HEK293T (cell line): ENCODE results near the gene WWOX.

Experiments used
- CTCF ChIA-PET: fragments of 350-600 bp; formaldehyde crosslinking; extraction: SDS; loops from one replicate; lab custom pipeline; 2021; ENCODE audit warnings: antibody characterized with exemption, inconsistent platforms; lab: Yijun Ruan, JAX
- POLR2A ChIA-PET: fragments of 350-600 bp; formaldehyde crosslinking; extraction: SDS; loops from one replicate; lab custom pipeline; 2020; ENCODE audit warnings: antibody characterized with exemption, inconsistent platforms; lab: Yijun Ruan, JAX
- DNase-seq: peaks from one replicate; pipeline ENCODE4 v3.0.0; 2012; ENCODE audit warnings: mixed read lengths; ENCODE audit errors: extremely low spot score
- ARNT ChIP-seq: fragments of 450-650 bp; IDR thresholded peaks from 2 replicates; pipeline ENCODE4 v1.6.1; 2017; ENCODE audit warnings: mild to moderate bottlenecking
- BHLHE40 ChIP-seq: fragments of 450-650 bp; IDR thresholded peaks from 2 replicates; pipeline ENCODE4 v1.6.1; 2016; ENCODE audit warnings: mild to moderate bottlenecking, moderate library complexity, borderline replicate concordance
- CTBP1 ChIP-seq: fragments of 450-650 bp; IDR thresholded peaks from 2 replicates; pipeline ENCODE4 v1.6.1; 2016; ENCODE audit warnings: borderline replicate concordance
- ELF4 ChIP-seq: fragments of 450-650 bp; IDR thresholded peaks from 2 replicates; pipeline ENCODE4 v1.6.1; 2017; ENCODE audit warnings: antibody characterized with exemption
- FOXA1 ChIP-seq: fragments of 450-650 bp; IDR thresholded peaks from 2 replicates; pipeline ENCODE4 v1.6.1; 2016; ENCODE audit warnings: mild to moderate bottlenecking
- FOXK2 ChIP-seq: fragments of 450-650 bp; IDR thresholded peaks from 2 replicates; pipeline ENCODE4 v1.6.1; 2016; ENCODE audit warnings: mild to moderate bottlenecking
- FOXM1 ChIP-seq: fragments of 450-650 bp; IDR thresholded peaks from 2 replicates; pipeline ENCODE4 v1.6.1; 2017; ENCODE audit warnings: mild to moderate bottlenecking, borderline replicate concordance
- HDGF ChIP-seq: fragments of 450-650 bp; IDR thresholded peaks from 2 replicates; pipeline ENCODE4 v1.6.1; 2017; ENCODE audit warnings: antibody characterized with exemption, borderline replicate concordance
- L3MBTL2 ChIP-seq: fragments of 450-650 bp; conservative IDR thresholded peaks from 2 replicates; pipeline ENCODE4 v1.6.1; 2016; ENCODE audit warnings: mild to moderate bottlenecking
- LEF1 ChIP-seq: fragments of 450-650 bp; IDR thresholded peaks from 2 replicates; pipeline ENCODE4 v1.6.1; 2017; ENCODE audit warnings: mild to moderate bottlenecking, borderline replicate concordance
- NFRKB ChIP-seq: fragments of 450-650 bp; IDR thresholded peaks from 2 replicates; pipeline ENCODE4 v1.6.1; 2016; ENCODE audit warnings: mild to moderate bottlenecking, moderate library complexity
- SP1 ChIP-seq: fragments of 450-650 bp; IDR thresholded peaks from 2 replicates; pipeline ENCODE4 v1.6.1; 2017
- SUZ12 ChIP-seq: fragments of 450-650 bp; IDR thresholded peaks from 2 replicates; pipeline ENCODE4 v1.6.1; 2016; ENCODE audit warnings: mild to moderate bottlenecking
- TARDBP ChIP-seq: fragments of 450-650 bp; IDR thresholded peaks from 2 replicates; pipeline ENCODE4 v1.6.1; 2016
- ZNF384 ChIP-seq: fragments of 450-650 bp; IDR thresholded peaks from 2 replicates; pipeline ENCODE4 v1.6.1; 2016
- TF ChIP-seq, protein P1 (sequence below): fragments of 450-650 bp; IDR thresholded peaks from 2 replicates; pipeline ENCODE4 v1.6.1; 2016

The WWOX gene

DNA sequence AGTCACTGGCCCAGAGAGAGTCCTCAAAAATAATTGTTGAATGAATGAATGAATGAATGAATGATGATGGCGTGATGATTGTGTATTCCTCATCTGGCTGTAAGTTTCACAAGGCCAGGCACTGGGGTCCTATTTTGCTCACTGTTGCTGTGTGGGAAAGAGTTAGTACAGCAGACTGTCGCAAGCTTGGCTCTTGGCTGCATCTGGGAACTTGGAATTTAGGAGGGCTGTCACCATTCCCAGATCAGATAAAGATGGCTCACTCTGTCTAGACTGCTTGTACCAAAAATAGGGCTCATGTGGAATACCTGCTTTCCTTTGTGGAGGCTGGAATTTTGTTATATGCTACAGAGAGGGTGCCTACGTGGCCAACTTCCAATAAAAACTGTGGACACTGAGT lies 530.6 kb downstream of the WWOX start:
- DNase-seq: no peak
- POLR2A ChIA-PET: no interaction called here
- TF ChIP-seq SP1 (no peak), TARDBP (no peak), L3MBTL2 (no peak)
- CTCF ChIA-PET: no interaction called here

DNA sequence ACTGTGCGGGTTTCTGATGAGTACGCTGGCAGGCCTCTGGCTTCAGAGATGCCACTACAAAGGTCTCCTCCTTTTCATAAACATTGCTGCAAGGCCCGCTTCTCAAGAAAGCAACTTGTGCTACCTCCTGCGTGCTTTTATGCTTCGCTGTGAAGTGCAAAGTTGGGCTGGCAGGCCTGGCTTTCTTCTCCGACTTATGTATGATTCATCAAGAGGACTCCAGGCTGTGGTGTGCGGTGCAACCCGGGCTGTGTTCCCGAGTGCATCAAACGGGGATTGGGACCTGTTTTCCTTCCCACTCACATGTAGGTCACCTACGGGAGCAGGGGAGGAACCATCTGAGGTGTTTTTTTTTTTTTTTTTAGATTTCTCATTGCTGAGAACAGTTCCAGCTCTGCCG lies 534.1 kb downstream of the WWOX start:
- ChIA-PET POLR2A (no interaction called here), CTCF (no interaction called here)
- DNase-seq: no peak
- TF ChIP-seq FOXK2 (no peak), LEF1 (no peak), CTBP1 (no peak), HDGF (no peak), SP1 (no peak), ELF4 (no peak), FOXM1 (no peak), ARNT (no peak), L3MBTL2 (no peak), TARDBP (no peak), SUZ12 (no peak), ZNF384 (no peak), BHLHE40 (no peak), NFRKB (no peak), FOXA1 (no peak)
- TF ChIP-seq, protein P1, sequence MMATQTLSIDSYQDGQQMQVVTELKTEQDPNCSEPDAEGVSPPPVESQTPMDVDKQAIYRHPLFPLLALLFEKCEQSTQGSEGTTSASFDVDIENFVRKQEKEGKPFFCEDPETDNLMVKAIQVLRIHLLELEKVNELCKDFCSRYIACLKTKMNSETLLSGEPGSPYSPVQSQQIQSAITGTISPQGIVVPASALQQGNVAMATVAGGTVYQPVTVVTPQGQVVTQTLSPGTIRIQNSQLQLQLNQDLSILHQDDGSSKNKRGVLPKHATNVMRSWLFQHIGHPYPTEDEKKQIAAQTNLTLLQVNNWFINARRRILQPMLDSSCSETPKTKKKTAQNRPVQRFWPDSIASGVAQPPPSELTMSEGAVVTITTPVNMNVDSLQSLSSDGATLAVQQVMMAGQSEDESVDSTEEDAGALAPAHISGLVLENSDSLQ: no peak

DNA sequence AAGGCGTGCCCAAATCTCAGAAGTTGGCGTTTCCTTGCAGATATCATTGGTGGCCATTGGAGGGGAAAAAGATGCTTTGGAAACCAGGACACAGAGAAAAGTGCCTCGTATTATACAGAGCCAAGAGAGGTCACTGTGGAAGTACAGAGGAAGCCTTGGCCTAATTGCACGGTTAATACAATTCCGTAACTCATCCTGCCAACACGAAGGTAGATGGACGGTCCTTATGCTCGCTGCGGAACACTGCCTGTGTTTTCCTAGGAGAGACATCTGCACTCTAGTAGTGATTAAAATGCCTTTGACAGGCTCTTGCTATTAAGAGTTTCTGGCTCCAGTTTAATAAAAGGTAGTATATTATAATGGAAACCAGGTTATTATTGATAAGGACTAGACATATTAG lies 536.4 kb downstream of the WWOX start:
- ChIA-PET POLR2A (no interaction called here), CTCF (no interaction called here)
- DNase-seq: no peak
- TF ChIP-seq NFRKB (no peak), ZNF384 (no peak), L3MBTL2 (no peak), FOXA1 (no peak), HDGF (no peak), SP1 (no peak), BHLHE40 (no peak), LEF1 (no peak), ELF4 (no peak), FOXK2 (no peak), SUZ12 (no peak), FOXM1 (no peak), TARDBP (no peak), ARNT (no peak), CTBP1 (no peak)
- TF ChIP-seq, protein P1: no peak

DNA sequence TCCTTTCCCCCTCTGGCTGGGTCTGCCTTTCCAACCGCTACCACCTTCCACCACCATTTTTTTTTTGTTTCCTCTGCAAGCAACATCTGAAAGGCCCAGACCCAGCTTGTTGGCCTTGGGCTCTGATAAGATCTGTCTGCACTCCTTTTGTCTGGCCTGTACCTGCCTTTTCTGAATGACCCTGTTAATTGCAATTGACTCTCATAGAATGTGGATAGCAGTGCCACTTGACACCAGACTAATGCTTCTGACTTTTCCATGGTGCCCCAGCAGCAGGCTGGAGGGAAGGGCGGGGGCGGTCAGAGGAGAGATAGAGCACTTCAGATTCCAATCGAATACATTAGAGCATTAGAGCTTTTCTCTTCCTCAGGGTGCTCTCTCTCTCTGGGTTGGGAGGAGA lies 538.9 kb downstream of the WWOX start:
- no peak for DNase-seq
- TF ChIP-seq TARDBP (no peak), SUZ12 (no peak), L3MBTL2 (no peak)
- CTCF ChIA-PET: interaction anchor here (0.7 kb wide), 1 partner anchor 42 kb away, joined by 5 read pairs; no protein-coding TSS in a partner anchor
- POLR2A ChIA-PET: no interaction called here

DNA sequence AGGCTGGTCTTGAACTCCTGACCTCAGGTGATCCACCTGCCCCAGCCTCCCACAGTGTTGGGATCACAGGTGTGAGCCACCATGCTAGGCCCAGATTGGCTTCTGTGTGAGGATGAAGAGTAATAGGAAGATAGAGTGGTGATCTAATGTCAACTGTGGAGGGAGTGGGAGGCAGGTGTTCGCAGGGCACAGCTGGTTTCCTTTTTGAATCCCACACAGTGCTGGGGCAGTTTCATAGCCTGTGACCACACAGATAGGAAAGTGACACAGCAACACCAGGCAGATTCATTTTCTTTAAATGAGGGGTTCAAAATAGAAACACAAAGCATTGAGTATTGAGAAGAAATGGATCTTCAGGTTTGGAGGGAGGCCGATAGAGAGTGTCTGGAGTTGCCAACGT lies 540.3 kb downstream of the WWOX start:
- no peak for TF ChIP-seq CTBP1
- DNase-seq: no peak
- ChIA-PET POLR2A (no interaction called here), CTCF (no interaction called here)

DNA sequence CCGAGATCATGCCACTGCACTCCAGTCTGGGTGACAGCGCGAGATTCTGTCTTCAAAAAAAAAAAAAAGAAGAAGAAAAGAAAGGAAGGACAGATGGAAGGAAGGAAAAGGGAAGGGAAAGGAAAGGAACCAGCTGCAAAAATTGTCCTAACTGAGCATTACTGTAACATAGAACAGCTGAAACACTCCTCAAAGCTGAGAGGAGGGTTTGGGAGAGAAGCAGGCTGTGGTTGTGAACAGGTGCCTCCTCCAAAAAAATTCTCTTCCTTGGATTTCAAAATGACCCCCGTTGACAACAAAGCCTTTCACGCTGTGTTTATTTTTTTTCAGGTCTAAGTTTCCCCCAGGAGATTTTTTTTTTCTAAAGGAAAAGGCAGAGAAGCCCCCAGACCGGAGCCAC lies 541.4 kb downstream of the WWOX start:
- DNase-seq: no peak
- ChIA-PET CTCF (no interaction called here), POLR2A (no interaction called here)
- TF ChIP-seq TARDBP: no peak
- TF ChIP-seq ZNF384: no peak
- TF ChIP-seq ELF4: no peak
- TF ChIP-seq L3MBTL2: no peak
- TF ChIP-seq ARNT: no peak
- TF ChIP-seq HDGF: no peak
- no peak for TF ChIP-seq FOXA1

DNA sequence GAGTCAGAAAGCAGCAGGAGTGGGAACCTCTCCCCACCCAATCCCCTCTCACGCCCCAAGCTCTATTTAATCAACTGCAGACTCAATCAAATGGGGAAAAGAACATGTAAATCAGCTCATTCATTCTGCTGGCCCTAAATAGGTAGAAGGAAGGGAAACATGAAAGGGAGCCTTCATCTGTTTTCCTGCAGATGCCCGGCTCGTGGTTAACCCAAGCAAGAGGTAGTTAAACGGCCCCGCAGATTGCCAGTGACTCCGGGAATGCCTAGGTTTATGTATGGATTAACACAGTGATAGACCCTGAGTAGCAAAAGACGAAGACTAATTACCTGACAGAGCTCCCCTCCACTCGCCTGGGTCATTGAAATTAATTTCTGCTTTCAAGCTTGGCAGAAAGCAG lies 542.0 kb downstream of the WWOX start:
- ChIA-PET CTCF (no interaction called here), POLR2A (no interaction called here)
- DNase-seq: no peak
- TF ChIP-seq L3MBTL2 (no peak), FOXK2 (no peak), ARNT (no peak), CTBP1 (no peak), HDGF (no peak), LEF1 (no peak), SP1 (no peak), ELF4 (no peak), SUZ12 (no peak), ZNF384 (no peak), FOXA1 (no peak), NFRKB (no peak), BHLHE40 (no peak), TARDBP (no peak), FOXM1 (no peak)
- TF ChIP-seq, protein P1: no peak
